NCI-H1694 (cell line): ENCODE results near the gene FBXL16.

Experiments
- DNase-seq: peaks from one replicate; lab custom pipeline; 2025; lab: John Stamatoyannopoulos, UW

FBXL16 gene

GRCh38 chr16:660459-661183, 45.0 kb downstream of the FBXL16 start:
- DNase-seq, result no peak

DNA sequence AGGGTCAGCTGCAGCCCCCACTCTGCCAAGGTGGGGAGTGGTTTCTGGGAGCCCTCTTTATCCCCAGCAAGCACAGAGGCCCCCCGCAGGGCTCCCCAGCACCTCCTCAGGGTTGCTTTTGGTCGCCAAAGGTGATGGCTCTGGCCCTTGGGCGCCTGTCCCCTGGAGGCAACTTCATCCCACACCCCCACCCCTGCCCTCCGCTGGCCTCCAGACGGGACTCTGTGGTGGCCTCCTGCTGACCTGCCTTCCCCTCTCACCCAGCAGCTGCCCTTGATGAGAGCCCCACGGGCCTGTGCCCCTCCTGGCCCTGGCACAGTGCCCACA, 45.5 kb downstream of the FBXL16 start:
- no peak for DNase-seq

- no peak for DNase-seq
Observed at GRCh38 chr16:659618-660017, 46.0 kb downstream of the FBXL16 start.

DNA sequence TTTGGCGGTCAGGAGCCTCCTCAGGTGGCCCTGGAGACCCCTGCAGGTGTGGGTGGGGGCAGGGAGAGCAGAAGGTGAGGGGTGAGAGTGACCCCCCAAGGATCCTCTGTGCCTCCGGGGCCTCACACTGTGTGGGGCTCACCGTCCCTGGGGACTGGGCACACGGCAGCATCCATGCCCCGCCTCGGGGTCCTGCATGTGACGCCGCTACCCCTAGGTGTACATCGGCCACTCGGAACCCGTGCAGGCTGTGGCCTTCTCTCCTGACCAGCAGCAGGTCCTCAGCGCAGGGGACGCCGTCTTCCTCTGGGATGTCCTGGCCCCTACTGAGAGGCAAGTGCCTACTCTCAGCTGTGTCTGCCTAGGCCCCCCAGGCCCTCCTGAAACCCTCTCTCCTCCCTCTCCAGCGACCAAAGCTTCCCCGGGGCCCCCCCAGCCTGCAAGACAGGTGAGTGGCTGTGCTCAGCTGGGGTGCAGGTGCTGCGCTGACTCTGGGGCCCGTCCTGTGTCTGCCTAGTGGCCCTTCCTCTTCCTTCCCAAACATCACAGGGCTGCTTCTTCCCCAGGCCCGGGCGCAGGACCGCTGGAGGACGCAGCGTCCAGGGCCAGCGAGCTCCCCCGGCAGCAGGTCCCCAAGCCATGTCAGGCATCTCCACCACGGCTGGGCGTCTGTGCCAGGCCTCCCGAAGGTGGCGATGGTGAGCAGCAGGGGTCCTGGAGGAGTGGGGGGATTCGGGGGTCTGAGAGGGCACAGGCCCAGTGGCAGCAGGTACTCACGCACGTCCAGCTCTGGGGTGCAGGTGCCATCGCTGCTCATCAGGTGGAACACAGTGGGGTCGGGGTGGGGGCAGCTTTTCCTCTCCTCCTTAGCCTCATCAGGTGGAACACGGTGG, 46.7 kb downstream of the FBXL16 start:
- DNase-seq, result no peak

- DNase-seq, result no peak
Observed at GRCh38 chr16:657487-657886, 48.1 kb downstream of the FBXL16 start.

- no peak for DNase-seq
Observed at GRCh38 chr16:654034-654433, 51.6 kb downstream of the FBXL16 start.

DNA sequence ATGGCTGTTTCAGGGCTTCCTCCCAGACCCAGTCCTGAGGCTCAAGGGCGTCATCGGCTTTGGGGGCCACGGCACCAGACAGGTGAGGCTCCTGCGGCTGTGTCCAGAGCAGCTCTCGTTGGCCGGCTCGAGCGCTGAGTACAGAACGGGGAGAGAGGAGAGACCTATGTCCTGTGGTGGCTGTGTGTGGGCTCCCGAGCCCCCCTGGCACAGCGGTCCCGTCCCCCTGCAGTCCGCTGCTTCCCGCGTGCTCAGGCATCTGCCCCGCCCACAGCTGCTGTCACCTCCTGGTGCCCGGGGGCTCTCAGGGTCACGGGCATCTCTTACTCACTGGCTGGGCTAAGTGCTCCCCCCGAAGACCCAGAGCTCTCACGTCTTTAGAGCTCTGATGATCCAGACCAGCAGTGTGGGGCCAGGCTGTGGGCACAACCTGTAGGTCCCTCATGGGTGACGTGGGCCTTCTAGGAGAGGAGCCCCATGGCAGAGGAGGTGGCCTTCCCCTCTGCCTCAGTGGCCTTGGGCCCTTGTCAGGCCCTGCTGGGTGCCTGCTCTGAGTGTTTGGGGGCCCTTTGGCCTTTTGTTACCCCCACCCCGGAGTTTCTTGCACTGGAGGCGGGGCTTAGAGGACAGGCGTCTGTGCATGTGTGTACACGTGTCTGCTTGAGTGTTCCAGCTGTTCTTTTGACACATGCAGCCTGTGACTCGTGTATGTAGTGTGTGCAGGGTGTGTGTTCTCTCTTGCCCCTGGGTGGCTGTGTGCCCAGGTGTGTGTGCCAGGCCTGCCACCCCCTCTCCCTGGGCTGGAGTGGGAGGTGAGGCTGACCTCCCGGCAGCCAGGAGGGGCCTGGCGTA, 52.9 kb downstream of the FBXL16 start:
- DNase-seq, result no peak

DNA sequence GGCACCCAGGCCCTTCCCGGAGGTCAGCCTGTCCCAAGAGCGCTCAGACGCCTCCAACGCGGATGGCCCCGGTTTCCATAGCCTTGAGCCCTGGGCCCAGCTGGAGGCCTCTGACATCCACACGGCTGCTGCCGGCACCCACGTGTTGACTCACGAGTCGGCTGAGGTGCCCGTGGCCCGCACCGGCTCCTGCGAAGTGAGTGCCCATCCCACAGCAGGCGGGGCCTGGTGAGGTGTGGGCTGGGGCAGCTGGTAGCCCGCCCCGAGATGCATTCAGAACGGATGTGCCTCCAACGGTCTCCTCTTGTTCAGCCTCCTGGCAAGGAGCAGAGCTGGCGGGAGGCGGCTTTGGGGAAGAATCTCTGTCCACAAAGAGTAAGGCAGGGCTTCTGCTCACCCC, 53.8 kb downstream of the FBXL16 start:
- DNase-seq, result no peak

GRCh38 chr16:649631-650030, 56.0 kb downstream of the FBXL16 start:
- no peak for DNase-seq

- DNase-seq, result peak; percentile 68
Observed at GRCh38 chr16:648781-649589, 56.6 kb downstream of the FBXL16 start, which contains the start of gene WDR90. Gene WDR90, plus strand, starts transcription at chr16:649365. Its CDS starts 52 bp downstream, at chr16:649417.

- no peak for DNase-seq
Observed at GRCh38 chr16:648071-648780, 57.4 kb downstream of the FBXL16 start.

- no peak for DNase-seq
Observed at GRCh38 chr16:647173-647902, 58.3 kb downstream of the FBXL16 start.

DNA sequence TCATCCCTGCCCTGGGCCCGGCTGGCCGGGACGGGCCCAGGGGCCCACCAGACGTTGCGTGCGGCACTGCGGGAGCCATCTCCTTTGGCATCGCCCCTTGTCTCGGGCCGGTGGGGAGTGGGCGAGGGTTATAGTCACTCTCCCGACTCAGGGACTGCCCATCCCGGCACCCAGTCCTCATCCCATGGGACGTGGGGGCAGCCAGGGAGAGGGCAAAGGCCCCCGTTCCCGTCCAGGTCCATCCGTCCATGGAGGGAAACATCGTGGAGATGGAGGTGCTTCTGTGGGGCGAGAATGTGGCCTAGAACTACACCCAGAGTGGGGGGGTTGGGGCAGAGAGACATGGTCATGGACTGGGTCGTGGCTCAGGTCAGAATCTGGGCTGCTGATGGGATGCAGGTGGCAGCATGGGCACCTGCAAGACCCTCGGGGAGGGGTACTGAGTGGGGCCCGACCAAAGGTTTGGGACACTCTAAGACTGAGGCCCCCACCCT, 58.9 kb downstream of the FBXL16 start:
- no peak for DNase-seq

- DNase-seq, result no peak
Observed at GRCh38 chr16:645852-646678, 59.5 kb downstream of the FBXL16 start.

DNA sequence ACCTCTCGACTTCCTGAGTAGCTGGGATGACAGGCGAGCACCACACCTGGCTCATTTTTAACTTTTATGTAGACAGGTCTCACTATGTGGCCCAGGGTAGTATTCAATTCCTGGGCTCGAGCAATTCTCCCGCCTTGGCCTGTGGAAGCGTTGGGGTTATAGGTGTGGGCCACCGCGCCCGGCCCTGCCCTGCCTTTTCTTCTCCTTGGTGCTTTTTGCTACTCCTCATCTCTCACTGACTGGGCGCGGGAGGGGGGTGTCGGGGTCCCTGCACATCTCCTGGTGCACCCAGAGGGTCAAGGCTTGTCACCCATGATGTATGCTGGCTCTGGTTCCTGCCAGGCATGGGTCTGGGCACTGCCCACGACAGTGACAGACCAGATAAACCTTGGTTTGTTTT, 61.0 kb downstream of the FBXL16 start:
- no peak for DNase-seq

DNA sequence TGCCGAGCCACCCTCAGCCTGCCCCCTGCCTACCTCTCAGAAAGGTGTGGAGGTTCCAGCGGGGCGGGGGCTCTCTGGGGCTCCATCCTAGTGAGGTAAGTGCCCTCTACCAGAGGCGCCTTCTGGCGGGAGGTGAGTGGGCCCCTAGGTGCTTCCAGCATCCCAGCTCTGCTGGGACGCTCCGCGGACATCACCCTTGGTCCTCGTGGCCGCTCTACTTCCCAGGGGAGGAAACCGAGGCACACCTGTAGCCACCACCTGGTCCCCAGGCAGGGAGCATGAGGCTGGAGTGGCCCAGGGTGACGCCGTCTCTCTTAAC, 62.6 kb downstream of the FBXL16 start:
- DNase-seq, result no peak
